B cell (primary cell): ENCODE measurements around the gene FIBP. TPM values are rescaled to one million over a fixed set of nuclear protein-coding genes. Genes with fewer than 3 reads are reported as not detected.

Experiments
- ATAC-seq: fragments of 200-7000 bp; cut with Tn5 transposase; one replicate; pipeline ENCODE4 v1.10.0; 2021; ENCODE audit warnings: low read depth, mild to moderate bottlenecking, moderate number of reproducible peaks, moderate library complexity
- CTCF ChIA-PET: fragments of 350-600 bp; sonication (Branson Sonifier 250); formaldehyde crosslinking; loops from one replicate; lab custom pipeline; 2021; ENCODE audit warnings: antibody characterized with exemption, inconsistent platforms; lab: Charles Lee
- POLR2A ChIA-PET: fragments of 350-600 bp; sonication (Branson Sonifier 250); formaldehyde crosslinking; loops from one replicate; lab custom pipeline; 2021; ENCODE audit warnings: antibody characterized with exemption; lab: Charles Lee
- DNase-seq: peaks from one replicate; pipeline ENCODE4 v3.0.0; 2013
- H2AFZ ChIP-seq: 2 replicates; pipeline ENCODE4 v1.6.1; 2012; ENCODE audit warnings: mild to moderate bottlenecking, low read depth, low read length; ENCODE audit not compliant: insufficient read depth, poor library complexity, severe bottlenecking
- H3K27ac ChIP-seq, 2 donors: 1 replicate in 1 of 2; 2 replicates in 1 of 2; pipeline ENCODE4 v1.5.1; 2012 to 2013; ENCODE audit warnings: low read length in 2 of 2, mild to moderate bottlenecking in 2 of 2, moderate library complexity in 1 of 2
- H3K27me3 ChIP-seq, 4 experiments: fragments of 200-600 bp in 1 of 4; sonication (generic) in 1 of 4; replicated peaks in 1 of 4; 1 replicate in 2 of 4; 2 replicates in 2 of 4; pipeline versions ENCODE4 v1.6.1 to v1.7.0; 2013 to 2016; ENCODE audit warnings: low read length in 3 of 4, mild to moderate bottlenecking in 2 of 4, mixed read lengths in 1 of 4, moderate library complexity in 1 of 4; ENCODE audit not compliant: insufficient read depth in 4 of 4, control insufficient read depth in 3 of 4; ENCODE audit errors: control extremely low read depth in 1 of 4
- H3K36me3 ChIP-seq, 2 experiments: replicated peaks in 1 of 2; 1 replicate in 1 of 2; 2 replicates in 1 of 2; pipeline versions ENCODE4 v1.6.1 to v1.7.1; 2013; ENCODE audit warnings: low read length in 1 of 2; ENCODE audit not compliant: insufficient read depth in 2 of 2, control insufficient read depth in 1 of 2; ENCODE audit errors: control extremely low read depth in 1 of 2, extremely low read depth in 1 of 2
- H3K4me1 ChIP-seq, 2 donors: fragments of 200-600 bp in 1 of 2; sonication (generic) in 1 of 2; 1 replicate in 1 of 2; 2 replicates in 1 of 2; pipeline versions ENCODE4 v1.5.1 to v1.6.1; 2013 to 2017; ENCODE audit warnings: low read length in 2 of 2; ENCODE audit not compliant: control insufficient read depth in 2 of 2, insufficient read depth in 2 of 2
- H3K4me2 ChIP-seq: replicated peaks from 2 replicates; pipeline ENCODE3; 2012; ENCODE audit warnings: mild to moderate bottlenecking, low read depth, low read length; ENCODE audit not compliant: poor library complexity, severe bottlenecking
- H3K4me3 ChIP-seq, 5 experiments: fragments of 200-600 bp in 1 of 5; sonication (generic) in 1 of 5; 1 replicate in 3 of 5; 2 replicates in 2 of 5; pipeline versions ENCODE4 v1.5.1 to v1.7.0; 2011 to 2016; ENCODE audit warnings: low read length in 4 of 5, mild to moderate bottlenecking in 4 of 5, low read depth in 2 of 5, control low read depth in 1 of 5, moderate library complexity in 1 of 5; ENCODE audit not compliant: insufficient read depth in 1 of 5; ENCODE audit errors: control extremely low read depth in 1 of 5, extremely low read depth in 1 of 5
- H3K79me2 ChIP-seq: fragments of 200-600 bp; sonication (generic); one replicate; pipeline ENCODE4 v1.6.0; 2016; ENCODE audit warnings: low read length; ENCODE audit not compliant: control insufficient read depth, insufficient read depth
- H3K9ac ChIP-seq: fragments of 200-600 bp; sonication (generic); 2 replicates; pipeline ENCODE4 v1.6.1; 2017; ENCODE audit warnings: mild to moderate bottlenecking, low read length, moderate library complexity
- H3K9me3 ChIP-seq, 3 donors: one replicate each; pipeline versions ENCODE4 v1.6.1 to v1.7.1; 2013; ENCODE audit warnings: low read length in 2 of 3; ENCODE audit not compliant: control insufficient read depth in 2 of 3, insufficient read depth in 1 of 3; ENCODE audit errors: control extremely low read depth in 1 of 3
- H4K20me1 ChIP-seq: 2 replicates; pipeline ENCODE4 v1.6.0; 2012; ENCODE audit warnings: mild to moderate bottlenecking, low read length; ENCODE audit not compliant: insufficient read depth, control insufficient read depth, poor library complexity, severe bottlenecking
- H3K27ac Mint-ChIP-seq: one replicate; pipeline ENCODE4 v1.8.0; 2021; ENCODE audit warnings: mixed read lengths
- H3K27me3 Mint-ChIP-seq: one replicate; pipeline ENCODE4 v1.8.0; 2021; ENCODE audit warnings: mixed read lengths
- H3K4me1 Mint-ChIP-seq: one replicate; pipeline ENCODE4 v1.8.0; 2021; ENCODE audit warnings: mixed read lengths
- H3K4me3 Mint-ChIP-seq: one replicate; pipeline ENCODE4 v1.8.0; 2021; ENCODE audit warnings: mixed read lengths
- H3K9me3 Mint-ChIP-seq: one replicate; pipeline ENCODE4 v1.8.0; 2022; ENCODE audit warnings: mixed read lengths; ENCODE audit not compliant: insufficient read depth
- CTCF ChIP-seq: fragments of 200-600 bp; IDR thresholded peaks from one replicate; pipeline ENCODE4 v1.8.0; 2022; ENCODE audit warnings: antibody characterized with exemption, mild to moderate bottlenecking
- EZH2 ChIP-seq: IDR thresholded peaks from 2 replicates; pipeline ENCODE4 v1.6.1; 2012; ENCODE audit warnings: borderline replicate concordance, low read depth, mild to moderate bottlenecking, moderate library complexity, low read length; ENCODE audit not compliant: insufficient read depth, poor library complexity, severe bottlenecking
- WGBS: methylation state at CpG from one replicate; pipeline ENCODE4 v1.1.5; 2013; ENCODE audit warnings: missing lambda C conversion rate; ENCODE audit not compliant: insufficient coverage; 5-methylcytosine and 5-hydroxymethylcytosine counted together
- intact Hi-C: fragments of 100-400 bp; cut with micrococcal nuclease; formaldehyde crosslinking; loops from one replicate; pipeline ENCODE4 v1.10.0; 2022
- polyA plus RNA-seq: library from polyadenylated mRNA; depleted of rRNA; stranded (reverse); fragments of >200 nt; gene quantifications from 2 replicates; pipeline ENCODE4 v1.2.3, GENCODE V29; 2012
- total RNA-seq, 2 donors: library from RNA; stranded (reverse); fragments of 120-200 nt in 1 of 2; gene quantifications; 1 replicate in 1 of 2; 2 replicates in 1 of 2; pipeline versions ENCODE4 v1.2.3 to v1.2.4, GENCODE V29; 2013 to 2022

FIBP gene
- total and polyA plus RNA-seq, 2 donors (not counting 1 experiment from before 2014, with no cell fraction given): 63.4 to 128 TPM

GRCh38 chr11:65850217-65851082 lies 37.8 kb downstream of the FIBP start:
- no peak overlapping the region for H3K27ac ChIP-seq
- H3K9me3 ChIP-seq: peaks cover 0 to 15% (median 0%) of the 10 kb centered on the region in 3 donors
- 89% methylated on average over 16 of the region's 20 CpGs for WGBS
- no peaks in the 10 kb centered on the region for H3K9me3 Mint-ChIP-seq
- DNase-seq (peak; percentile 29), ATAC-seq (no peak)
- H3K9ac ChIP-seq: no peak overlapping the region
- POLR2A ChIA-PET: interaction anchor here (0.6 to 1.5 kb wide), 3 partner anchors 8 to 118 kb away, joined by 3 to 8 read pairs (median 3); partner anchors contain the start of gene SNX32
- H3K4me1 ChIP-seq: peaks cover 0 to 8% of the 10 kb centered on the region in 2 donors
- no peaks in the 10 kb centered on the region for H3K27me3 Mint-ChIP-seq
- no peak overlapping the region for H3K27ac Mint-ChIP-seq
- CTCF ChIA-PET: interaction anchor here (0.6 to 2.8 kb wide), 3 partner anchors 10 to 171 kb away, joined by 3 to 15 read pairs (median 6); partner anchors contain the start of gene MUS81
- H3K79me2 ChIP-seq: peaks cover 23% of the 10 kb centered on the region
- peaks cover 18% of the 10 kb centered on the region for H3K4me1 Mint-ChIP-seq
- H2AFZ ChIP-seq: no peak overlapping the region
- H3K36me3 ChIP-seq: peaks cover 0 to 51% of the 10 kb centered on the region in 2 experiments
- H3K4me3 Mint-ChIP-seq: no peak overlapping the region
- no peak overlapping the region for H3K4me2 ChIP-seq
- H3K4me3 ChIP-seq: no peak overlapping the region
- H4K20me1 ChIP-seq: peaks cover 51% of the 10 kb centered on the region
- TF ChIP-seq EZH2 (no peak), CTCF (no peak)
- intact Hi-C loops: no loop called here
- H3K27me3 ChIP-seq: no peaks in the 10 kb centered on the region

- Histone ChIP-seq H3K9ac (no peak overlapping the region), H3K27me3 (no peaks in the 10 kb centered on the region), H3K4me2 (no peak overlapping the region), H3K27ac (no peak overlapping the region), H3K79me2 (peaks cover 16% of the 10 kb centered on the region), H3K36me3 (peaks cover 0 to 45% of the 10 kb centered on the region in 2 experiments), H3K4me1 (peaks cover 0 to 3% of the 10 kb centered on the region in 2 donors), H3K4me3 (no peak overlapping the region), H3K9me3 (peaks cover 0 to 15% (median 0%) of the 10 kb centered on the region in 3 donors), H4K20me1 (peaks cover 44% of the 10 kb centered on the region), H2AFZ (no peak overlapping the region)
- Mint-ChIP-seq H3K27me3 (no peaks in the 10 kb centered on the region), H3K9me3 (no peaks in the 10 kb centered on the region), H3K4me1 (peaks cover 14% of the 10 kb centered on the region), H3K4me3 (no peak overlapping the region), H3K27ac (no peak overlapping the region)
- TF ChIP-seq CTCF (no peak), EZH2 (no peak)
- intact Hi-C loops: no loop called here
- DNase-seq (peak; percentile 12), ATAC-seq (no peak)
- WGBS: 89% methylated on average over 15 of the region's 16 CpGs
- ChIA-PET CTCF (interaction anchor here (0.6 to 2.8 kb wide), 3 partner anchors 11 to 170 kb away, joined by 3 to 15 read pairs (median 6); partner anchors contain the start of gene MUS81), POLR2A (interaction anchor here (1.5 kb wide), 1 partner anchor 16 kb away, joined by 3 read pairs; the partner anchor contains the start of gene SNX32)
Observed at GRCh38 chr11:65849771-65850216, 38.5 kb downstream of the FIBP start.
